Head of caudate nucleus (tissue), 42 donors: ENCODE data around the gene DLL4.

Experiments
- DNase-seq, 42 donors: peaks; one replicate each; pipeline versions ENCODE4 v3.0.0 to v3.0.0-alpha.2; 2020 to 2021; ENCODE audit warnings: mixed read lengths in 7 of 42
- intact Hi-C: fragments of 100-400 bp; cut with DNase I; formaldehyde crosslinking; loops from one replicate; pipeline ENCODE4 v1.15.0; 2022

Gene DLL4

GRCh38 chr15:40936234-40936708, 7.1 kb downstream of the DLL4 start:
- intact Hi-C loops: no loop called here
- DNase-seq: no peak

- DNase-seq: no peak
- intact Hi-C loops: no loop called here
Measured at GRCh38 chr15:40936709-40937666, 7.8 kb downstream of the DLL4 start.

GRCh38 chr15:40937762-40938535, 8.8 kb downstream of the DLL4 start:
- intact Hi-C loops: no loop called here
- DNase-seq: peak in 3 of 42 donors; percentile 12 to 29 (median 28)

- peak in 1 of 42 donors; percentile 47 for DNase-seq
- intact Hi-C loops: no loop called here
Measured at GRCh38 chr15:40938536-40938870, 9.4 kb downstream of the DLL4 start.

GRCh38 chr15:40940296-40940801, 11.2 kb downstream of the DLL4 start:
- intact Hi-C loops: loop anchor here (5.0 kb wide), 1 partner anchor 82 kb away; no protein-coding TSS in a partner anchor
- DNase-seq: no peak

- intact Hi-C loops: loop anchor here (5.0 kb wide), 1 partner anchor 81 kb away; no protein-coding TSS in a partner anchor
- DNase-seq: no peak
Measured at GRCh38 chr15:40941068-40941527, 12.0 kb downstream of the DLL4 start.

GRCh38 chr15:40941528-40942336, 12.6 kb downstream of the DLL4 start:
- peak in 39 of 42 donors; percentile 39 to 92 (median 64) for DNase-seq
- intact Hi-C loops: loop anchor here (5.0 kb wide), 1 partner anchor 81 kb away; no protein-coding TSS in a partner anchor

GRCh38 chr15:40942337-40942854, 13.3 kb downstream of the DLL4 start:
- intact Hi-C loops: loop anchor here (5.0 kb wide), 1 partner anchor 80 kb away; no protein-coding TSS in a partner anchor

GRCh38 chr15:40942878-40943277, 13.7 kb downstream of the DLL4 start:
- no peak for DNase-seq
- intact Hi-C loops: loop anchor here (5.0 kb wide), 1 partner anchor 79 kb away; no protein-coding TSS in a partner anchor

More at GRCh38 chr15:40942337-40942854, 13.3 kb downstream of the DLL4 start:
- DNase-seq: no peak

GRCh38 chr15:40943764-40944365, 14.7 kb downstream of the DLL4 start:
- intact Hi-C loops: loop anchor here (5.0 kb wide), 1 partner anchor 78 kb away; no protein-coding TSS in a partner anchor
- DNase-seq: no peak

- DNase-seq: no peak
- intact Hi-C loops: loop anchor here (5.0 kb wide), 1 partner anchor 78 kb away; no protein-coding TSS in a partner anchor
Measured at GRCh38 chr15:40944510-40945296, 15.6 kb downstream of the DLL4 start.

- no peak for DNase-seq
- intact Hi-C loops: no loop called here
Measured at GRCh38 chr15:40948706-40949473, 19.8 kb downstream of the DLL4 start.

- DNase-seq: no peak
- intact Hi-C loops: no loop called here
Measured at GRCh38 chr15:40949756-40950207, 20.6 kb downstream of the DLL4 start.

GRCh38 chr15:40951764-40952163, 22.6 kb downstream of the DLL4 start:
- intact Hi-C loops: no loop called here
- DNase-seq: no peak

- peak in 1 of 42 donors; percentile 10 for DNase-seq
- intact Hi-C loops: no loop called here
Measured at GRCh38 chr15:40952301-40952900, 23.3 kb downstream of the DLL4 start.
